Fibroblast of skin of back (primary cell): ENCODE measurements around the gene KMT2A.
"Not testable (repeated sequence)": the region's sequence is repeated elsewhere in the genome, so short reads cannot be mapped to it uniquely, and the experiment has no call there.

ENCODE experiments used
- DNase-seq: peaks from one replicate; pipeline ENCODE4 v3.0.0-alpha.2; 2013

The KMT2A gene

DNA sequence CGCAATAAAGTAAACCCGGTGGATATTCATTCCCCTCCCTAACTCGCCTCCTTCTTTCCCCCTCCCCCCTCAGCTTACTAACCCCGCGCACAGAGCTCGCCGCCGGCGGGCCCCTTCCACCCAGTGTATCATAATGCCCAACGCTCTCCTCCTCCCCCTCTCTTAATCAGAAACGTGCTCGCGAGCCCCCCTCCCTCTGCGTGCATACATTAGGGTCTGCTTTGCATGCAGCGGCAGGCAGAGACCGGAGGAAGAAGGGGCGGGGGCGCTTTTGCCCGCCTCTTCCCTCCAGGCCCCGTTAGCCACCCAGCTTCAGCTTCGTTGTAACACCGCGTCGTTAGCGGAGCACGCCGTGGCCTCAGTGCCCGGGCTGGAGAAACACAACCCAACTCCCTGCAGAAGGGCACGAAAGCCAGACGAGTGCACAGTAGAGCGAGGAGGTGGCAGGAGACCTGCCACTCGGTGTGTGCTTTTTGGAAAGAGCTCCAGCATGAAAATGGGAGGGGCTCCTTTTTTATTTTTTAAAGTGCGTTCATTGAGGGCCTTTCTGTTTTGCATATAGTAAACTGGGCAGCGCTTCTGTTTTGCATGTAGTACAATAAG lies 901 bp upstream of the KMT2A start:
- DNase-seq, result peak; percentile 46

GRCh38 chr11:118436639-118437207 lies 431 bp downstream of the KMT2A start:
- peak; percentile 18 for DNase-seq

DNA sequence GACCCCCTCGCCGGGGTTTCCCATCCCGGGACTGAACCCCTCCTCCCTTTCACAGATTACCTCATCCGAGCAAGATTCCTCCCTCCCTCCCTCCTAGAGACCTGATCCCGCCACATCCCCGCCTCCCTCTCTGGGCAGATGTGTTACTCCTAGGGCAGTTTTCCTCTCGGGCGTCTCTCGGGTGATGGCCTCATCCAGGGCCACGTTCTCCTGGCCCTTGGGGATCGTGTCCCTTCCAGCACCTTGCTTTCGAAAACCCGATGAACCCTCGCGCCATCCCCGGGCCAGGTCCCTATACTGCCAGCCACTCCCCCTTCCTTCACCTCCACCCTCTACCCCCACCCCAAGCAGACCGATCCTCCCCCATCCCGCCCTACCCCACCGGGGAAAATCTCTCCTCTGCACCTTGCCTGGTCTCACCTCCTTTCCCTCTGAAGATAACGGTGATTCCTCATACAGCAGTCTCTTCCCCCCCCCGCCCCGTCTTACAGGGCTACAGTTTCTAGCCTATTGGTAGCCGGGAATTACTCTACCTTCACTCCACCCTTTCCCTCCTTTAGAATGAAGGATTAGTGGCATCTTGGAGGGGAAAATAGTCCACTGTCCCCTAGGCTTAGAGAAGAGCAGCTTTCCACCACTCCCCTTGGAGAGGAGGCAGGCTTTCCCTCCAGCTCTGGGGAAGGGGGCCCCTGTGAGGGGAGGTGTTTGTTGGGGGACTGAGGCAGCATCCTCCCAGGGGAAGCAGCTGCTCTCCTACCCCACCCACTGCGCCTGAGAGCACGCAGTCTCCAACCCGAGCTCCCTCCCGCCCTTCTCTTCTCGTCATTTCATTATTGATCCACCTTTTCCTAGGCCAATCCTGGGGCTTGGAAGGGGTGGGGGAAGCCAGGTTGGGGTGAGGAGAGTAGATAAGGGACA lies 1.2 kb downstream of the KMT2A start:
- peak; percentile 53 for DNase-seq

DNA sequence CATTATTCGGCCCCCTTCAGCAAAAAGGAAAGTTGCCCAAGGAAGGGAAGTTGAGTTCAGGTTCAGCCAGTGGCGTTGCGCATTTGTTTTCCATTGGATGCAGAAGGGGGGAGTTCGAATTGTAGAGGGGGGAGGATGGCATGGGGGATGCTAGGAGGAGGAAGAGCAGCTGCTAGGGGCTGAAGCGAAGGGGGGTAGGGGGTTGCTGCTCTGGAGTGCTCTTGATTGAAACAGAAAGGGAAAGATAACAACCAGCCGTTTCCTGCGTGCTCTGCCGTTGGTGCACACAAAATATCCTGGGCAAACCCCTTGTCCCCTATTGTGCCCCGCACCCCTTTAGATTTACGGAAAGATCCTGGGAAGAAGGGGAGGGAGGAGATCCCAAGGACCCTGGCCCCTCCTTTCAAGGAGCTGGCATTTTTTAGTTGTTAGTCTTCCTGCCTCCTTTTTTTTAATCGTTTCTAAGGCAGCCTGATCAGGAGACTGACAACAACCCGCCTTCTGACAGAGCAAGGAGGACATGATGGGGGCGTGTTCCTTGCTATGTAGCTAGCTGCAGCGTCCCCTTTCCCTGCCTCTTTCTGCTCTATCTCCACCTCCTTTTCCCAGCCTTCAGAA lies 2.1 kb downstream of the KMT2A start:
- DNase-seq, result peak; percentile 86

- no peak for DNase-seq
Observed at GRCh38 chr11:118439646-118440045, 3.4 kb downstream of the KMT2A start.

DNA sequence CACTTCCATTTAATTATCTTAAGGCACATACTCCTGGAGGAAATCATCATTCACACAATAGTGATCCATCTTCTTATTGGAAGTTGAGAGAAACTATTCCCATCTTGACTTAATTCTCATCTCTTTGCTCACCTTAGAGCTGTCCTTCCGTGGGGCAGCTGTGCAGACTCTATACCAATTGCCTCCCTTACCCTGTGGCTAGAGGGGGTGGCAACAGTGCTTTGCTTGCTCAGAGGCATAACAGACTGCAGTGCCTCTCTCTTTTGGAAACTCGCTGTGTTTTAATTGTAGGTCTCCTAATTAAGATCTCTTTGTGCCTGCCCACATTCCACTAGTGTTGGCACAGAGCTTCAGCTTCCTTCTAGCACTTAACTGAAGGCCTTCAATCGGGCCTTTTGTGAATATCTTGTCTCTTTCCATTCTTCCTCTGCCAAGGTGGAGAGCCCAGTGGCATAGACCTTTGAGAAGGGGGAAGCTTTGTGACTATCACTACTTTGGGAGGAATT lies 5.5 kb downstream of the KMT2A start:
- DNase-seq, result no peak

GRCh38 chr11:118442301-118442700 lies 6.0 kb downstream of the KMT2A start:
- no peak for DNase-seq

DNA sequence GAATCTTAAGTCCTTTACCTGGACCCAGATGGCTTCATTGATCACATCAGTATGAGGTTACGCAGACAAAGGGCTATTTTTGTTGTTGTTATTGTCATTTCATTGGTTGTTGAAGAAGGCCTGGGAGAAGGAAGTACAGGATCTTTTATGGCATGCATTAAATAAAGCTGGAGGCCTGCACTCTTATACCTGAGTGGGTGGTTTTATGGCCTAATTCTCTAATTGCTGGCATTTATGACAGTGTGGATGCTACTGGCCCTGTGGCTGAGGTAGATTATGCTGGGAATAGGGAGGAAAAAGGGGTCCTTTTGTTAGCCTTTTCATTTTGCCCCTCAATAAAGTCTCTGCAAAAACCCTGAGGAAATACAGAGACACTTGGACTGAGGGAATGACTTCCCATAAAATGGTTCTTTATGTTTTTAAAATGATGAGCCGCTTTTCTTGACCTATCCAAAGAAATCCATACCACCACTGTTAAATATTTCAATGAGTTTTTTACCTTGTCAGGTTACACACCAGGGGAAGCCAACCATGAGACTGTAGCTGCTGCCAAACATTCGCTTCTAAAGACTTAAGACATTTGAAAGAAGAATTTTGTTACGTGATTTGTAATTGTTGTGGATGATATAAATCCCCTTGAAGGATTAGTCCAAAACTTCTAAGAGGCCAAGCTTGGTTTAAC lies 6.8 kb downstream of the KMT2A start:
- no peak for DNase-seq

GRCh38 chr11:118443590-118444218 lies 7.4 kb downstream of the KMT2A start:
- no peak for DNase-seq

- DNase-seq, result no peak
Observed at GRCh38 chr11:118447423-118447822, 11.1 kb downstream of the KMT2A start.

DNA sequence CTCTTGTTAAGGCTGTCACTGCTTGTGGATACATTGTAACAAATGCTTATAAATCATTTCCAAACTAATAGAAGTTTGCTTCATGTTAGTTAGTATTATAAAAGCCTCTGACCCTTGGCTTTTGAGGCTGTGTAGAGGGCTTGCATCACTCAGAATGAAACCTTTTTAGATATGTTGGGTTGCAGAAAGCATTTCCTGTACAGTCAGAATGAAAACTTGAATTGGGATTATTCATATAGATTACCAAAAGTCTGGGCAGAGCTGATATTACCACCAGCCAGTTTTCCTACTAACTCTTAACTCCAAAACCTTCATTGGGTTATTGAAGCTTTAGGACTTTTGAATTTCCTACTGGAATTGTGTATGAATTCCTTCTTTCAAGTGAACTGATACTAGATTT lies 12.0 kb downstream of the KMT2A start:
- DNase-seq, result peak; percentile 42

GRCh38 chr11:118449316-118449918 lies 13.1 kb downstream of the KMT2A start:
- DNase-seq, result no peak

GRCh38 chr11:118450451-118450850 lies 14.2 kb downstream of the KMT2A start:
- no peak for DNase-seq

DNA sequence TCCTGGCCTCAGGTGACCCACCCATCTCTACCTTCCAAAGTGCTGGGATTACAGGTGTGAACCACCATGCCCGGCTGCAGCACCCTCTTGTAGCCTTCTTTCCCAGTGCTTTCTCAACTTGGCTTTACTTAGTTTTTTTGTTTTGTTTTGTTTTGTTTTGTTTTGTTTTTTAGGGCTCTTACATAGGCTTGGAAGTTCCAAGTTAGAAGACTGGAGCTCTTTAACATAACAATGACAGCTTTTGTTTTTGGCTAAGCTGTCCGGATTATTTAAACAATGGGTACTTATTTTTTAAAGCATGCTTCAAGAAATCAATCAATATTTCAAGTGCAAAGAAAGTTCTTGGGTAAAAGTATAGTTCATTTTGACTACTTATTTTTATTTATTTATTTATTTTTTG lies 25.9 kb downstream of the KMT2A start:
- DNase-seq, result no peak

DNA sequence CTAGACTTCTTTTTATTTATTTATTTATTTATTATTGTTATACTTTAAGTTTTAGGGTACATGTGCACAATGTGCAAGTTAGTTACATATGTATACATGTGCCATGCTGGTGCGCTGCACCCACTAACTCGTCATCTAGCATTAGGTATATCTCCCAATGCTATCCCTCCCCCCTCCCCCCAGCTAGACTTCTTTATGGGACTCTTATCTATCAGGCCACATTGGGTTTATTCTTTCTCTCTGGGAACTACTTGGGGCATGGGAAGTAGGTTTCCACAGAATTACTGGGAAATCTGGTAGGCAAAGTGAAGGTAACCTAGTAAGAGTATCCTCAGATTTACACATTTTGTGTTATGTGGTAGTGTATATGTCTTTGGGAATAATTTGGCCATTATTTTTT lies 32.7 kb downstream of the KMT2A start:
- DNase-seq, result not testable (repeated sequence)

GRCh38 chr11:118471030-118471429 lies 34.7 kb downstream of the KMT2A start:
- DNase-seq, result no peak

DNA sequence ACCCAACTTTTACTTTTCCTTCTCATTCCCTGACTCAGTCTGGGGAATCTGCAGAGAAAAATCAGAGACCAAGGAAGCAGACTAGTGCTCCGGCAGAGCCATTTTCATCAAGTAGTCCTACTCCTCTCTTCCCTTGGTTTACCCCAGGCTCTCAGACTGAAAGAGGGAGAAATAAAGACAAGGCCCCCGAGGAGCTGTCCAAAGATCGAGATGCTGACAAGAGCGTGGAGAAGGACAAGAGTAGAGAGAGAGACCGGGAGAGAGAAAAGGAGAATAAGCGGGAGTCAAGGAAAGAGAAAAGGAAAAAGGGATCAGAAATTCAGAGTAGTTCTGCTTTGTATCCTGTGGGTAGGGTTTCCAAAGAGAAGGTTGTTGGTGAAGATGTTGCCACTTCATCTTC lies 37.2 kb downstream of the KMT2A start:
- no peak for DNase-seq

- no peak for DNase-seq
Observed at GRCh38 chr11:118476676-118477075, 40.4 kb downstream of the KMT2A start.

- not testable (repeated sequence) for DNase-seq
Observed at GRCh38 chr11:118481238-118481637, 44.9 kb downstream of the KMT2A start.

DNA sequence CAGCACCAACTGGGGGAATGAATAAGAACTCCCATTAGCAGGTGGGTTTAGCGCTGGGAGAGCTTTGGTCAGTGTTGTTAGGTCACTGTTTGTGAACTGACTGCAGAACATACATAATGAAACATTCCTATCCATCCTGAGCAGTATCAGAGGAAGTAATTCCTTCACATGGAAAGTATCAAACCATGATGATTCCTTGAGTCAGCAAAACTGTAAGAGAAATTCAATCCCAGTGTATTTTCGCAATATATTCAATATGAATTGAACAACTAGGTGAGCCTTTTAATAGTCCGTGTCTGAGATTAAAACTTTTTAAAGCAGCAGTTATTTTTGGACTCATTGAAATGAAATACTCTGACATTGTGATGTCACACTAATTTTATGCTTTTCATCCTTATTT lies 48.1 kb downstream of the KMT2A start:
- DNase-seq, result no peak

- no peak for DNase-seq
Observed at GRCh38 chr11:118485273-118485672, 49.0 kb downstream of the KMT2A start.
